ENCODE measurements around the gene BCL7C. TPM values are rescaled to one million over a fixed set of nuclear protein-coding genes. Genes with fewer than 3 reads are reported as not detected.

Gene BCL7C
- total and polyA plus RNA-seq, 10 of the 15 experiments (the other 5 are each of a cell fraction or from before 2014, with no cell fraction given) = 1.1 to 30.5 (median 13.7) TPM

- H3K36me3 ChIP-seq (ENCODE audit: control insufficient read depth in 2 of 2, insufficient read depth in 2 of 2, low read length in 1 of 2) = no peaks in the 10 kb centered on the region
- no peak overlapping the region for H2AFZ ChIP-seq (ENCODE audit: control insufficient read depth, low read depth, low read length)
- ChIA-PET SMC1A (ENCODE audit: uncharacterized antibody, unreplicated experiment) (no interaction called here), CTCF (interaction anchor here (1.8 kb wide), 1 partner anchor 8 kb away, joined by 4 read pairs; no protein-coding TSS in a partner anchor), RAD21 (ENCODE audit: unreplicated experiment) (no interaction called here), POLR2A (interaction anchor here (0.9 kb wide), 1 partner anchor 17 kb away, joined by 3 read pairs; no protein-coding TSS in a partner anchor)
- ATAC-seq (no peak), FAIRE-seq (no peak), DNase-seq (ENCODE audit: low read depth, low spot score) (no peak)
- no peak overlapping the region for H3K4me2 ChIP-seq (ENCODE audit: control insufficient read depth, insufficient read depth)
- H3K27me3 ChIP-seq (replicated peaks in 1 of 2; ENCODE audit: control insufficient read depth in 2 of 2, insufficient read depth in 2 of 2, low read length in 1 of 2) = no peaks in the 10 kb centered on the region
- H3K4me1 ChIP-seq (ENCODE audit: control insufficient read depth, insufficient read depth, low read length) = no peaks in the 10 kb centered on the region
- WGBS (ENCODE audit: insufficient coverage, insufficient replicate concordance, low lambda C conversion rate, missing lambda C conversion rate) = 13% methylated on average over 1 of the region's 1 CpG
- BruUV-seq (replicated peaks) = no TSS peak
- H3K9me3 ChIP-seq (replicated peaks; ENCODE audit: control insufficient read depth, insufficient read depth, low read length) = no peaks in the 10 kb centered on the region
- TF ChIP-seq CBX5 (IDR thresholded peaks at IDR 0.05; ENCODE audit: low read depth) (no peak), FOS (IDR thresholded peaks at IDR 0.05; ENCODE audit: borderline replicate concordance, extremely low read depth, insufficient read length) (no peak), SUPT20H (IDR thresholded peaks at IDR 0.05; ENCODE audit: borderline replicate concordance, control insufficient read depth, low read depth, low read length) (no peak), EZH2 (IDR thresholded peaks at IDR 0.05; ENCODE audit: borderline replicate concordance, control insufficient read depth, low read depth, low read length) (no peak), NR2F1 (conservative IDR thresholded peaks at IDR 0.05) (no peak), USF2 (IDR thresholded peaks at IDR 0.05; ENCODE audit: borderline replicate concordance, low read depth, low read length) (no peak), ZSCAN29 (IDR thresholded peaks at IDR 0.05) (no peak), SREBF2 (IDR thresholded peaks at IDR 0.05; ENCODE audit: low read length) (no peak), MTA2 (IDR thresholded peaks at IDR 0.05; ENCODE audit: low read depth) (no peak), JUND (IDR thresholded peaks at IDR 0.05; ENCODE audit: low read depth, low read length) (no peak), SMC3 (IDR thresholded peaks at IDR 0.05; ENCODE audit: borderline replicate concordance, low read length) (no peak), ATF7 (IDR thresholded peaks at IDR 0.05; ENCODE audit: low read depth) (no peak)
- TF ChIP-seq, protein P1, sequence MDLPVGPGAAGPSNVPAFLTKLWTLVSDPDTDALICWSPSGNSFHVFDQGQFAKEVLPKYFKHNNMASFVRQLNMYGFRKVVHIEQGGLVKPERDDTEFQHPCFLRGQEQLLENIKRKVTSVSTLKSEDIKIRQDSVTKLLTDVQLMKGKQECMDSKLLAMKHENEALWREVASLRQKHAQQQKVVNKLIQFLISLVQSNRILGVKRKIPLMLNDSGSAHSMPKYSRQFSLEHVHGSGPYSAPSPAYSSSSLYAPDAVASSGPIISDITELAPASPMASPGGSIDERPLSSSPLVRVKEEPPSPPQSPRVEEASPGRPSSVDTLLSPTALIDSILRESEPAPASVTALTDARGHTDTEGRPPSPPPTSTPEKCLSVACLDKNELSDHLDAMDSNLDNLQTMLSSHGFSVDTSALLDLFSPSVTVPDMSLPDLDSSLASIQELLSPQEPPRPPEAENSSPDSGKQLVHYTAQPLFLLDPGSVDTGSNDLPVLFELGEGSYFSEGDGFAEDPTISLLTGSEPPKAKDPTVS (IDR thresholded peaks at IDR 0.05; ENCODE audit: low read depth, low read length) = no peak
- TF ChIP-seq, protein P2, sequence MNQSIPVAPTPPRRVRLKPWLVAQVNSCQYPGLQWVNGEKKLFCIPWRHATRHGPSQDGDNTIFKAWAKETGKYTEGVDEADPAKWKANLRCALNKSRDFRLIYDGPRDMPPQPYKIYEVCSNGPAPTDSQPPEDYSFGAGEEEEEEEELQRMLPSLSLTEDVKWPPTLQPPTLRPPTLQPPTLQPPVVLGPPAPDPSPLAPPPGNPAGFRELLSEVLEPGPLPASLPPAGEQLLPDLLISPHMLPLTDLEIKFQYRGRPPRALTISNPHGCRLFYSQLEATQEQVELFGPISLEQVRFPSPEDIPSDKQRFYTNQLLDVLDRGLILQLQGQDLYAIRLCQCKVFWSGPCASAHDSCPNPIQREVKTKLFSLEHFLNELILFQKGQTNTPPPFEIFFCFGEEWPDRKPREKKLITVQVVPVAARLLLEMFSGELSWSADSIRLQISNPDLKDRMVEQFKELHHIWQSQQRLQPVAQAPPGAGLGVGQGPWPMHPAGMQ (IDR thresholded peaks at IDR 0.05; ENCODE audit: borderline replicate concordance) = no peak
- H3K27ac ChIP-seq (ENCODE audit: control insufficient read depth, insufficient read depth) = no peak overlapping the region
- no peak overlapping the region for H3K4me3 ChIP-seq
- in situ Hi-C loops (cut with MboI) (no loop called here), intact Hi-C loops (cut with micrococcal nuclease; ENCODE audit: unreplicated experiment) (no loop called here)
- H4K20me1 ChIP-seq (ENCODE audit: control insufficient read depth, insufficient read depth) = no peaks in the 10 kb centered on the region
- H3K79me2 ChIP-seq (ENCODE audit: control insufficient read depth, insufficient read depth, low read length) = no peaks in the 10 kb centered on the region
- H3K9ac ChIP-seq (ENCODE audit: control insufficient read depth, insufficient read depth, low read length) = no peak overlapping the region
Observed at GRCh38 chr16:30850246-30850645, 43.6 kb downstream of the BCL7C start.

Measured in GM12878 (cell line).